ENCODE data around the gene TCEAL3.

GRCh38 chrX:103607364-103608305 lies at the start of gene TCEAL3:
- TF ChIP-seq FOXM1 (IDR thresholded peaks at IDR 0.05; ENCODE audit: borderline replicate concordance) (no peak), SUZ12 (IDR thresholded peaks at IDR 0.05) (no peak), ELF4 (IDR thresholded peaks at IDR 0.05) (no peak), L3MBTL2 (conservative IDR thresholded peaks at IDR 0.05) (no peak), ZNF384 (IDR thresholded peaks at IDR 0.05) (no peak), BHLHE40 (IDR thresholded peaks at IDR 0.05; ENCODE audit: borderline replicate concordance) (no peak), SP1 (IDR thresholded peaks at IDR 0.05) (no peak)
